Measurements from ENCODE around the gene SLC6A6.

- TF ChIP-seq CREM (CRISPR knock-in tag; IDR thresholded peaks at IDR 0.05): no peak
- no peak for TF ChIP-seq CTCF (IDR thresholded peaks at IDR 0.05)
- TF ChIP-seq FOXK1 (CRISPR knock-in tag; IDR thresholded peaks at IDR 0.05): no peak
- TF ChIP-seq JAZF1 (CRISPR knock-in tag; IDR thresholded peaks at IDR 0.05): no peak
- no peak for TF ChIP-seq ESRRA (CRISPR knock-in tag; IDR thresholded peaks at IDR 0.05; ENCODE audit: borderline replicate concordance)
- TF ChIP-seq ETV6 (CRISPR knock-in tag; IDR thresholded peaks at IDR 0.05): no peak
- no peak for TF ChIP-seq PRDM15 (CRISPR knock-in tag; IDR thresholded peaks at IDR 0.05)
- no peak for TF ChIP-seq ATF6 (CRISPR knock-in tag; IDR thresholded peaks at IDR 0.05)
- TF ChIP-seq, protein P1, sequence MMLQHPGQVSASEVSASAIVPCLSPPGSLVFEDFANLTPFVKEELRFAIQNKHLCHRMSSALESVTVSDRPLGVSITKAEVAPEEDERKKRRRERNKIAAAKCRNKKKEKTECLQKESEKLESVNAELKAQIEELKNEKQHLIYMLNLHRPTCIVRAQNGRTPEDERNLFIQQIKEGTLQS (CRISPR knock-in tag; conservative IDR thresholded peaks at IDR 0.05): no peak
- TF ChIP-seq FOXJ3 (CRISPR knock-in tag; IDR thresholded peaks at IDR 0.05; ENCODE audit: borderline replicate concordance): no peak
Measured at GRCh38 chr3:14461006-14461747, 58.8 kb downstream of the SLC6A6 start.
